Muscle layer of colon (tissue), 2 donors: ENCODE data around the gene ATP1A2.
A peak's percentile ranks its signal among the peaks of the same experiment; 100 is the strongest.

ENCODE experiments used
- H3K27ac ChIP-seq: one replicate; pipeline ENCODE4 v1.7.0; 2013; ENCODE audit warnings: low read depth, mild to moderate bottlenecking, low read length, moderate library complexity
- H3K27me3 ChIP-seq, 2 donors: one replicate each; pipeline ENCODE4 v1.7.0; 2013; ENCODE audit warnings: low read length in 2 of 2, mild to moderate bottlenecking in 2 of 2; ENCODE audit not compliant: insufficient read depth in 2 of 2, control insufficient read depth in 1 of 2
- H3K36me3 ChIP-seq: one replicate; pipeline ENCODE4 v1.7.0; 2013; ENCODE audit warnings: mild to moderate bottlenecking, low read length; ENCODE audit not compliant: insufficient read depth
- H3K4me1 ChIP-seq: one replicate; pipeline ENCODE4 v1.7.0; 2013; ENCODE audit warnings: mild to moderate bottlenecking, low read length; ENCODE audit not compliant: insufficient read depth
- H3K4me3 ChIP-seq, 2 donors: one replicate each; pipeline ENCODE4 v1.7.0; 2013; ENCODE audit warnings: low read length in 2 of 2, low read depth in 1 of 2, mild to moderate bottlenecking in 1 of 2, moderate library complexity in 1 of 2
- H3K9ac ChIP-seq: one replicate; pipeline ENCODE4 v1.7.0; 2013; ENCODE audit warnings: low read length
- H3K9me3 ChIP-seq: one replicate; pipeline ENCODE4 v1.7.0; 2013; ENCODE audit warnings: mild to moderate bottlenecking, low read length
- donor health status: abdominal sarcoma.
- donor health status: Adenocarcinoma of cecum.

Gene ATP1A2

DNA sequence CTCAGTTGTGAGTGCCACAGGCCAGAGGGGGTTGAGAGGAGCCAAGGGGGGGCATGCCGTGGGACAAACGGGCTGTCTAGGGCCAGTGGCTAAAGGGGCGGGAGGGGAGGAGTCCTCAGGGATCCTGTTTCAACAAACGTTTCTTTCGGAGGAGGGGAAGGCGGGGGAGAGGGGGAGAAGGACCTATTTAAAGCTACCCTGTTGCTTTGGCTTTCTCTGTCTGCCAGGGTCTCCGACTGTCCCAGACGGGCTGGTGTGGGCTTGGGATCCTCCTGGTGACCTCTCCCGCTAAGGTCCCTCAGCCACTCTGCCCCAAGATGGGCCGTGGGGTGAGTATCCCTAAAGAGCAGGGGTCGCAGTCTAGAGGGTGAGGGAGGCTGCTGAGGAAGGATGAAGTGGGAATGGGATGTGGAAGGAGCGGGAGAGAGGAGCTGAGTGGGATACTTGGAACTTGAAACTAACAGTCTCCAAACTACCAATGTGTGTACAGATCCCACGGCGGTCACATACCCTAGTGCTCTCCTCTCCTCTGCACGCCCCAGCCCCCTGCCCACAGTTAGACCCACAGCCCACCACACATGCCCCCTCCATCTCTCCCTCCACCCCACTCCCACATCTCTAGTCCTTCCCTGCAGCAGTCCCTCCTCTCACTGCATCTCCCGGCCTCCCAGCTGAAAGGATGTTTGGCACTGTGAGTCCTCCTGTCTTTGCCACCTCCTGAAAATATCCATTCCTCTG, at the start of gene ATP1A2:
ATP1A2 (plus strand) TSS at position 215 of the 738 bp plus-strand sequence; CDS start at position 318, 103 bp downstream.
- Histone ChIP-seq H3K4me3 (peak within 1 kb of the TSS; percentile 59 to 70), H3K4me1 (peaks cover 47% of the 10 kb centered on the region), H3K9ac (no peak within 1 kb of the TSS), H3K9me3 (no peaks in the 10 kb centered on the region), H3K36me3 (peaks cover 6% of the 10 kb centered on the region), H3K27ac (peak within 1 kb of the TSS; percentile 96), H3K27me3 (no peaks in the 10 kb centered on the region)

DNA sequence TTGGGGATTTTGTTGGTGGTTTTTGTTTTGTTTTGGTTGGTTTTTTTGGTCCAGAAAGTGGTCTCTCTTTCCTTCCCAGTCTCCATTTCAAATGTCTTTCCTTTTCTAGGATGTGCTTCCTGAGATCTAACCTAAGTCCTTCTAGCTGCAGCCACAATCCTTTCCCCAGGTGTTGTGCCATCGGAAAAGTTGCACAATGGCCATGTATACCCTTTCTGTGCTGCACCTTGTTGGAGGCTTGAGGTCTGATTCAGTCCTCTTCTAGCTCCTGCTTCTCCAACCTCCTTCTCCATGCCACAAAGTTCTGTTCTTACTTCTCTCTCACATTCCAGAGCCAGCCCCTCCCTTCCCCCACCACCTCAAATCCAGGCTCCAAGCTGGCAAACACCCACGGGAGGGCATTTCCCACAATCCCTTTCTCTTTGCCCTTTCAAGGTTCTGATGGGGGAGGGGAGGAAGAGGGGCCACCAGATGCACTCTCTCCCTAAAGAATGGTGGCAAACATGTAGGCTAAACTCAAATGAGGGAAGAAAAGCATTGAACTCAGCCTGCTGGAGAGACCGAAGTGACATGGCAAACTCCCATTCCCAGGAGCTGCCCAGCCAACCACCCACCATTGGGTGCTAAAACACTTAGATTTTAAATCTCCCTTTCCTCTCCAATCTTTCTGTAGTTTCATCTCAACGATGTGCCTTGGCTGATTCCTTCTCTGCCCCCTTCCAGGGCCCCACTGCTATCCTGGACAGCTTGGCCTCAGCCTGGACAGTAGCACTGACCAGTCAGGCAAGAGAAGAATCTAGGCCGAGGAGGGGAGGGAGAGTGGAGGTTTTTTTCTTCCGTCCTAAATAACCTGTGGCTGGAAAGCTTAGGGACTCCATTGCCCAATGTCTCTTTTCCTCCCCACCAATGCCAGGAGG, 48.5 kb upstream of the ATP1A2 start:
- Histone ChIP-seq H3K4me1 (peaks cover 6% of the 10 kb centered on the region), H3K27ac (no peak overlapping the region), H3K9ac (no peak overlapping the region), H3K27me3 (peaks cover 5 to 16% of the 10 kb centered on the region in 2 donors), H3K9me3 (no peaks in the 10 kb centered on the region), H3K4me3 (no peak overlapping the region), H3K36me3 (no peaks in the 10 kb centered on the region)

DNA sequence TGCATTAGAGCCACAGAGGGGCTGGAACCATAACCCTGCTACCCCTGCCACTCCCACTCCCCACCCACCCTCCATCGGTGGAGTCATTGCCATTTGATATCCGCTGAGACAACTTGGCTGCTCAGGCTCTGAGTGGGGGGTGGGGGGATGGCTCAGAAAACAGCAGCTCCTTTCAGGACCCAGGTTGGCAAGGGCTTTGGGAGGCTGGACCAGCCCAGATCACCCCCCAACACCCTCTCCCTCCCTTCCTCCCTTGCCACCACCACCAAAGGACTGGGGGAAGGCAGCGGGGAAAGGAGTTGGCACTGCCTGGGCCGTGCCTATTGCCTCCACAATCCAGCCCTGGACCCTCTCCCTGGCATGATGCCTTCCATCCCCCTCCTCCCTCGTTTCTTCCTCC, 47.3 kb upstream of the ATP1A2 start:
- Histone ChIP-seq H3K4me1 (peaks cover 6% of the 10 kb centered on the region), H3K27me3 (peaks cover 5 to 12% of the 10 kb centered on the region in 2 donors), H3K4me3 (no peak overlapping the region), H3K9ac (no peak overlapping the region), H3K9me3 (no peaks in the 10 kb centered on the region), H3K27ac (no peak overlapping the region), H3K36me3 (no peaks in the 10 kb centered on the region)

DNA sequence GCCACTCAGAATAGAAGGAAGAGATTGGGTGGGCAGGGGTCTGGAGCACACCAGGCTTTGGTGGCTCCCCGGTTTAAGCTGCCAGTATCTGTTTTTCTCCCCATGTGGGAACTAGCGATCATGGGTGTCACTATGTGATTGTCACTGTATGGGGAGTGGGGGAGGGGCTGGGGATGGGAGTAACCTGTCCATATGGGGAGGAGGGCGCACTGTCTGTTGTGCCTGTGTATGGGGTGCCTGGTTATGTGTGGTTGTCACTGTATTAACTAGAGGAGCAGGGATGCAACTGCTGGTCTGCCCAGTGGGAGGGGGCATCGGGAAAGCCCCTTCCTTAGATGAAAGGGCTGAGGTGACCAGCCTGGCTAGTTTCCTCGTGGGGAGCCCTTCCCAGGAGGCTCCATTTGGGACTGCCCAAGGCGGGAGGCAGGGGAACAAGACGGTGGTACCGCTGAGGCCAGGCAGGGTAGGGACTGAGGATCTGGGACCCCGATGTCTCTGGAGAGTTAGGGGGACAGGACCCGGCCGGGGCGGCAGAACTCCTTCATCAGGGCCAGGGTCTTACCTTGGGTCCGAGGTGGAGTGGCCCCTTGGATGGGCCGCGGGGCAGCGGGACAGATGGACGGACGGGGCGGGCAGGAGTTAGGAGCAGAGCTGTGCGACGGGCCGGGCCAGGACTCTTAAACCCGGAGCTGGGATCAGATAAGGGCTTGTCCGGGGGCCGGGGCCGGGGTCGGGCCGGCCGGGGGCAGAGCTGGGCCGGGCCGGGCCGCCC, 45.9 kb upstream of the ATP1A2 start, which contains the start of gene KCNJ10:
KCNJ10 (minus strand) TSS at position 701 of the 772 bp plus-strand sequence. CDS start 27,628 bp downstream, outside the sequence.
- Histone ChIP-seq H3K4me3 (peak within 1 kb of the TSS; percentile 59 to 78), H3K27ac (no peak within 1 kb of the TSS), H3K27me3 (peaks cover 5 to 12% of the 10 kb centered on the region in 2 donors), H3K4me1 (peaks cover 6% of the 10 kb centered on the region), H3K36me3 (no peaks in the 10 kb centered on the region), H3K9me3 (no peaks in the 10 kb centered on the region), H3K9ac (no peak within 1 kb of the TSS)

DNA sequence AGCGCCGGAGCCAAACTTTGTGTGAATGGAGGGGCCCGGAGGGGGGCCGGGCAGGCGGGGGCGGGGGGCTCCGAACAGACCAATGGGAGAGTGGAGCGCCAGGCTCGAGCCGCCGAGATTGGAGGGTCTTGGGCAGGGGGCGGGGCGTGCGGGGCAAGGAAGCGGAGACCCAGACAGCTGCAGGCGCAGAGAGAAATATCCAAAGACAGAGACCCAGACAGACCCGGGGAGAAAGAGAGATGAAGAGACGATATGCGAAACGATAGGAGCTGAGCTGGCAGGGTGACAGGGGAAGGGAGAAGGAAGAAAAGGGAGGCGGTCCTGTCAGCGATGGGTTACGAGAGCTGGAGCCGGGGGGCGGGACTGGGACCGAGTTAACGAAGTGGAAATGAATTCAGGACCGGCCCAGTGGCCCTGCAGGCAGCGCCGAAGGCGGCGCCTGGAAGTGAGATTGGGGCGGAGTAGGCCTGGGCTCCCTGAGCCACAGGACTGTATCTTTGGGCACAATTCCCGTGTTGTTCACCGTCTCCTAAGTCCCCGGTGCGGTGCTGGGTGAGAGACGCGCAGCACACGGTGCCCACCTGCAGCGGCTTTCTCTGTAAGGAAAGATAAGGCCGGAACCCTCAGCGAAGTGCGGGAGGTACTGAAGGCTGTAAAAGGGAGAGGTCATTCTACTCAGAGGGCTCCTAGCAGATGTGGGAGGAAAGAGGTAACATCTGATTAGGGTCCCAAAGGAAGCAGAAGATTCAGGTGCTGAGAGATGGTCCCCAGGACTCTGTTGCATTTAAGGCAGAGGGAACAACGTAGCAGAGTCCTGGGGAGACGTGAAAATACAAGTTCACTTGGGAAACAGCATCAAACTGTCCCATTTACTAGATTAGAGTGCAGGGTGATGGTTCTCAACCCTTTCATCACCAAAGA, 45.1 kb upstream of the ATP1A2 start:
- H3K9me3 ChIP-seq, result no peaks in the 10 kb centered on the region
- H3K4me1 ChIP-seq, result peaks cover 6% of the 10 kb centered on the region
- peak overlapping the region; percentile 59 to 78 for H3K4me3 ChIP-seq
- peaks cover 5 to 12% of the 10 kb centered on the region in 2 donors for H3K27me3 ChIP-seq
- H3K27ac ChIP-seq, result no peak overlapping the region
- H3K9ac ChIP-seq, result no peak overlapping the region
- H3K36me3 ChIP-seq, result no peaks in the 10 kb centered on the region

DNA sequence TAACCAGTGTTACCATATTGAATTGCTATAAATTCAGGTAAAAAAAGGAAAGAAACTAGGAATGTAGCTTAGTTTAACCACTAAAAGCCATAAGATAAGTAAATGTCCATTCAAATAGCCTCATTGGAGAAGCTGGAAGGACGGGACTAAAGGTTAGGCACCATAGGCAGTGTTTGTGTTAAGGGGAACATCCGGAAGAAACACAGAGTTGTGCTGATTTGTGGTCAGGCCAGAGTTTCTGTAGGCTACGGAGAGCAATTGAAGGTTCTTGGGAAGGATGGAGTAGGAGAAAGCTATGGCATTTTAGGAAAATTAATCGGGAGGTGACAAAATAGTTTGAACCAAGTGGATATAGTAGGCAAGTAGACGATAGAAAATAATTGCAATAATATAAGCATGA, 44.3 kb upstream of the ATP1A2 start:
- H3K4me1 ChIP-seq, result peaks cover 6% of the 10 kb centered on the region
- no peaks in the 10 kb centered on the region for H3K36me3 ChIP-seq
- H3K27ac ChIP-seq, result no peak overlapping the region
- H3K9ac ChIP-seq, result no peak overlapping the region
- no peaks in the 10 kb centered on the region for H3K9me3 ChIP-seq
- H3K4me3 ChIP-seq, result no peak overlapping the region
- H3K27me3 ChIP-seq, result peaks cover 5 to 12% of the 10 kb centered on the region in 2 donors

DNA sequence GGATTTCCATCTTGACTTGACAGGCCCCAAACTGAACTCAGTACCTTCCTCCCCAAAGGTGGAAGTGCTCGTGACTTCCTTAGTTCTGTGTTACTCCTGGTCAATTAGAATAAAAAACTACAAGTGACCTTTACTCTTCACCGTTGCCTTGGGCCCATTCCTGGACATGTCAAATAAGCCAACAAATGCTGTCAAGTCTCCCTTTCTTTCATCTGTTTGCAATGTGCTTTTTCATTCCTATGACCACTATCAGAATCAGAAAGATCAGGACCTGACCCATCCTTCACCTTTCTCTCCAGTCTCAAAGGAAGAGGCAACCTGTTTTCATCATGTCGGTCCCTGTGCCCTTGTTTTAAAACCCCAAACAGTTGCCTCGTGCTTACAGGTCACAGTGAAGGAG, 40.7 kb upstream of the ATP1A2 start:
- no peaks in the 10 kb centered on the region for H3K9me3 ChIP-seq
- no peak overlapping the region for H3K4me3 ChIP-seq
- H3K27ac ChIP-seq, result no peak overlapping the region
- peaks cover 6% of the 10 kb centered on the region for H3K4me1 ChIP-seq
- H3K36me3 ChIP-seq, result no peaks in the 10 kb centered on the region
- peaks cover 11 to 16% of the 10 kb centered on the region in 2 donors for H3K27me3 ChIP-seq
- no peak overlapping the region for H3K9ac ChIP-seq

DNA sequence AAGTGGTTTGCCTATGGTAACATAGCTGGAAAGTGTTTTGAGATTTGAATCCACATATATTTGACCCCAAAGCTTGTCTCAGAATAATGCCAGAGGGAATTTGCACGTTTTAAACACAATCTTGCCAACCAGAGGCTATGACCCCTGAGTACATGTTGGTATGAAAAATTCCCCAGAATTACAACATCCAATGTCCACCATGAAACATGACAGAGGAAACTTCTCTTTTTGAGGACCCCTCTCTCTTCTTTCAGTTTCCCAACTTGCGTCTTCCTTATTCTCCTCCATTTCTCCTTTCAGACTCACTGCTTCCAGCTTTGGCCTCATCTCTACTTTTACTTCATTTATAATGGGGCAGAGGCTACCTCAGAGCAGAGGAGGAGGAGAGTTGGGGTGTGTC, 39.7 kb upstream of the ATP1A2 start:
- Histone ChIP-seq H3K4me1 (peaks cover 4% of the 10 kb centered on the region), H3K27me3 (peaks cover 17 to 18% of the 10 kb centered on the region in 2 donors), H3K9ac (no peak overlapping the region), H3K4me3 (no peak overlapping the region), H3K36me3 (no peaks in the 10 kb centered on the region), H3K27ac (no peak overlapping the region), H3K9me3 (no peaks in the 10 kb centered on the region)

DNA sequence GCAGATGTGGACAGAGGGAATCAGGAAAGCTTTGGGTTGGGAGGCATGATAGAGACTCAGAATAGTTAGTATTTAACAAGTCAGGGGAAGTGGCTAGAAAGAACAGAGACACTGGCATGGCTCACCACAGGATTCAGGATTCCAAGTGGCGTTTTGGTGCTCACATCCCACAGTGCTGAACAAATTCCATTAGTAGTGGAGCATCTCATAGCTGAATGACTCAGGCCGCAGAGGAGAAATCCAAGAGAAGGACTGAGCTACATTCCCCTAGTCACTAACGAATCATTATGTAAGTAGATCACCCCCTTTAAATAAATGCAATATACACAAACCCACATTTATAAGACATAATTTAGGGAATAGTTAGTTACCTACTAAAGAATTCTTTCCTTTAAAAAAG, 39.3 kb upstream of the ATP1A2 start:
- peaks cover 17 to 19% of the 10 kb centered on the region in 2 donors for H3K27me3 ChIP-seq
- H3K9ac ChIP-seq, result no peak overlapping the region
- no peaks in the 10 kb centered on the region for H3K9me3 ChIP-seq
- no peak overlapping the region for H3K4me3 ChIP-seq
- H3K36me3 ChIP-seq, result no peaks in the 10 kb centered on the region
- H3K27ac ChIP-seq, result no peak overlapping the region
- H3K4me1 ChIP-seq, result peaks cover 5% of the 10 kb centered on the region

DNA sequence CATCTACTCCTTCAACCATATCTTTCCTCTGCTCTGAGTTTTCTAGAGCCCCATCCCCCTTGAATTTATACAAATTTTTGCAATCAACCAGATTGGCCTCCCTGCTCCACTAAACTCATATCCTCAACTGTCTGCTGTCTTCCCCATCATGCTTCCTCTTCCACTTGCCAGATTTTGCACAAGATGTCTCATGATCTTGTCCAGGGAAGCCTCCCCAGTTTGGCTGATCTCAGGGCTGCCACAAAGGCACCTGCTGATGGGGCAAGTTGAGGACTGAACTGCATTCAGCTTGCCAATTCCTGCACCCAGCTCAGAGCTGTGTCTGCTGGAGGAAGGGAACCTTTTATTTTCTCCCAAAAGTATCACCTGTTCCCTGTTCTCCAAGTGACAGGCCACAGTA, 38.1 kb upstream of the ATP1A2 start:
- Histone ChIP-seq H3K4me3 (no peak overlapping the region), H3K9ac (no peak overlapping the region), H3K9me3 (no peaks in the 10 kb centered on the region)

More for the DNA sequence above, 38.1 kb upstream of the ATP1A2 start:
- H3K27me3 ChIP-seq, result peaks cover 24 to 27% of the 10 kb centered on the region in 2 donors
- no peak overlapping the region for H3K27ac ChIP-seq
- H3K4me1 ChIP-seq, result peaks cover 5% of the 10 kb centered on the region
- H3K36me3 ChIP-seq, result no peaks in the 10 kb centered on the region
